ENCODE measurements around the gene PROM2.

DNA sequence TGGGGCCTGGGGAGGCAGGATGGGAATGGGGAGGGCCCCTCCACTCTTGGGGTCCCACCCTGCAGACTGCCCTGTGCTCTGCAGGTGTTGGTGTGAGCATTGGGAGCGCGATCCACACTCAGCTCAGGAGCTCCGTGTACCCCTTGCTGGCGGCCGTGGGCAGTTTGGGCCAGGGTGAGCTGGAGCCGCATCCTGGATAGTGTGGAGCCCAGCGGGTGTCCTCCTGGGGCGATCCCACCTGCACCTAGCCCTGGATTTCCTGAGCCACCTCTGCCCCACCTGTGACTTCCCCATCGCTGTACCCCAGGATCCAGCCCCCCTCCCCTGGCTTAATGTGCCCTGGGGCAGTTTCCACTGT lies 2.6 kb downstream of the PROM2 start:
- TF ChIP-seq, protein P1, sequence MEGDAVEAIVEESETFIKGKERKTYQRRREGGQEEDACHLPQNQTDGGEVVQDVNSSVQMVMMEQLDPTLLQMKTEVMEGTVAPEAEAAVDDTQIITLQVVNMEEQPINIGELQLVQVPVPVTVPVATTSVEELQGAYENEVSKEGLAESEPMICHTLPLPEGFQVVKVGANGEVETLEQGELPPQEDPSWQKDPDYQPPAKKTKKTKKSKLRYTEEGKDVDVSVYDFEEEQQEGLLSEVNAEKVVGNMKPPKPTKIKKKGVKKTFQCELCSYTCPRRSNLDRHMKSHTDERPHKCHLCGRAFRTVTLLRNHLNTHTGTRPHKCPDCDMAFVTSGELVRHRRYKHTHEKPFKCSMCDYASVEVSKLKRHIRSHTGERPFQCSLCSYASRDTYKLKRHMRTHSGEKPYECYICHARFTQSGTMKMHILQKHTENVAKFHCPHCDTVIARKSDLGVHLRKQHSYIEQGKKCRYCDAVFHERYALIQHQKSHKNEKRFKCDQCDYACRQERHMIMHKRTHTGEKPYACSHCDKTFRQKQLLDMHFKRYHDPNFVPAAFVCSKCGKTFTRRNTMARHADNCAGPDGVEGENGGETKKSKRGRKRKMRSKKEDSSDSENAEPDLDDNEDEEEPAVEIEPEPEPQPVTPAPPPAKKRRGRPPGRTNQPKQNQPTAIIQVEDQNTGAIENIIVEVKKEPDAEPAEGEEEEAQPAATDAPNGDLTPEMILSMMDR (IDR thresholded peaks at IDR 0.05), result no peak
- TF ChIP-seq POLR2A (IDR thresholded peaks at IDR 0.05), result no peak
